ENCODE measurements around the gene SCN1A. TPM values are rescaled to one million over a fixed set of nuclear protein-coding genes. Genes with fewer than 3 reads are reported as not detected.
A peak's percentile ranks its signal among the peaks of the same experiment; 100 is the strongest.
"Not testable (repeated sequence)": the region's sequence is repeated elsewhere in the genome, so short reads cannot be mapped to it uniquely, and the experiment has no call there.

The SCN1A gene
- total and polyA plus RNA-seq, 5 experiments from 2014 or later, result not detected

GRCh38 chr2:166148500-166149400, 20.9 kb upstream of the SCN1A start:
- no peaks in the 10 kb centered on the region for H3K9me3 Mint-ChIP-seq
- ATAC-seq (no peak), DNase-seq (no peak)
- H3K27ac Mint-ChIP-seq, result no peak overlapping the region
- H3K4me3 Mint-ChIP-seq, result no peak overlapping the region
- H3K27me3 Mint-ChIP-seq, result peaks cover 0 to 24% (median 3%) of the 10 kb centered on the region in 5 donors
- POLR2A ChIA-PET, result no interaction called here
- H3K4me1 Mint-ChIP-seq, result no peaks in the 10 kb centered on the region
- no peaks in the 10 kb centered on the region for H3K36me3 Mint-ChIP-seq

GRCh38 chr2:166147883-166148282, 20.1 kb upstream of the SCN1A start:
- no peaks in the 10 kb centered on the region for H3K36me3 Mint-ChIP-seq
- H3K27me3 Mint-ChIP-seq, result peaks cover 0 to 17% (median 0%) of the 10 kb centered on the region in 5 donors
- no peaks in the 10 kb centered on the region for H3K4me1 Mint-ChIP-seq
- DNase-seq (no peak), ATAC-seq (no peak)
- POLR2A ChIA-PET, result no interaction called here
- no peaks in the 10 kb centered on the region for H3K9me3 Mint-ChIP-seq
- no peak overlapping the region for H3K4me3 Mint-ChIP-seq
- no peak overlapping the region for H3K27ac Mint-ChIP-seq

GRCh38 chr2:166144071-166144470, 16.3 kb upstream of the SCN1A start:
- POLR2A ChIA-PET, result no interaction called here
- H3K36me3 Mint-ChIP-seq, result no peaks in the 10 kb centered on the region
- H3K4me3 Mint-ChIP-seq, result no peak overlapping the region
- peaks cover 0 to 13% (median 3%) of the 10 kb centered on the region in 5 donors for H3K27me3 Mint-ChIP-seq
- H3K9me3 Mint-ChIP-seq, result peaks cover 0 to 7% (median 0%) of the 10 kb centered on the region in 9 donors
- ATAC-seq (no peak), DNase-seq (no peak)
- no peak overlapping the region for H3K27ac Mint-ChIP-seq
- no peaks in the 10 kb centered on the region for H3K4me1 Mint-ChIP-seq

GRCh38 chr2:166140932-166141331, 13.1 kb upstream of the SCN1A start:
- ATAC-seq (no peak), DNase-seq (no peak)
- Mint-ChIP-seq H3K4me1 (no peaks in the 10 kb centered on the region), H3K9me3 (peaks cover 0 to 12% (median 0%) of the 10 kb centered on the region in 9 donors), H3K4me3 (no peak overlapping the region), H3K36me3 (no peaks in the 10 kb centered on the region), H3K27me3 (peaks cover 0 to 8% (median 2%) of the 10 kb centered on the region in 5 donors), H3K27ac (peak overlapping the region in 1 of 10 donors; percentile 30)
- POLR2A ChIA-PET, result no interaction called here

GRCh38 chr2:166140475-166140874, 12.7 kb upstream of the SCN1A start:
- Mint-ChIP-seq H3K36me3 (no peaks in the 10 kb centered on the region), H3K4me3 (no peak overlapping the region)
- POLR2A ChIA-PET, result no interaction called here

GRCh38 chr2:166139479-166139878, 11.7 kb upstream of the SCN1A start:
- H3K4me1 Mint-ChIP-seq, H3K4me3 Mint-ChIP-seq, DNase-seq, H3K27me3 Mint-ChIP-seq, H3K36me3 Mint-ChIP-seq, POLR2A ChIA-PET, H3K27ac Mint-ChIP-seq, ATAC-seq: not testable (repeated sequence)
- peaks cover 0 to 12% (median 0%) of the 10 kb centered on the region in 9 donors for H3K9me3 Mint-ChIP-seq

More at GRCh38 chr2:166140475-166140874, 12.7 kb upstream of the SCN1A start:
- ATAC-seq (no peak), DNase-seq (no peak)
- peaks cover 0 to 7% (median 2%) of the 10 kb centered on the region in 5 donors for H3K27me3 Mint-ChIP-seq
- H3K27ac Mint-ChIP-seq, result no peak overlapping the region
- no peaks in the 10 kb centered on the region for H3K4me1 Mint-ChIP-seq
- peaks cover 0 to 12% (median 0%) of the 10 kb centered on the region in 9 donors for H3K9me3 Mint-ChIP-seq

GRCh38 chr2:166138667-166139066, 10.8 kb upstream of the SCN1A start:
- POLR2A ChIA-PET, result no interaction called here
- ATAC-seq, result no peak
- H3K27me3 Mint-ChIP-seq, result peaks cover 0 to 7% (median 5%) of the 10 kb centered on the region in 5 donors
- H3K36me3 Mint-ChIP-seq, result no peaks in the 10 kb centered on the region
- H3K4me1 Mint-ChIP-seq, result no peaks in the 10 kb centered on the region
- no peak overlapping the region for H3K27ac Mint-ChIP-seq
- DNase-seq, result no peak
- H3K4me3 Mint-ChIP-seq, result no peak overlapping the region
- H3K9me3 Mint-ChIP-seq, result peaks cover 0 to 12% (median 0%) of the 10 kb centered on the region in 9 donors

- POLR2A ChIA-PET, result no interaction called here
- H3K4me1 Mint-ChIP-seq, result no peaks in the 10 kb centered on the region
- ATAC-seq (no peak), DNase-seq (no peak)
- no peaks in the 10 kb centered on the region for H3K36me3 Mint-ChIP-seq
- H3K27ac Mint-ChIP-seq, result no peak overlapping the region
- H3K27me3 Mint-ChIP-seq, result peaks cover 0 to 10% (median 7%) of the 10 kb centered on the region in 5 donors
- H3K9me3 Mint-ChIP-seq, result peaks cover 0 to 12% (median 0%) of the 10 kb centered on the region in 9 donors
- no peak overlapping the region for H3K4me3 Mint-ChIP-seq
These were observed 10.3 kb upstream of the SCN1A start for GRCh38 chr2:166138144-166138543.

- Mint-ChIP-seq H3K27ac (no peak overlapping the region), H3K4me1 (no peaks in the 10 kb centered on the region), H3K36me3 (no peaks in the 10 kb centered on the region), H3K9me3 (peaks cover 0 to 12% (median 0%) of the 10 kb centered on the region in 9 donors), H3K4me3 (no peak overlapping the region), H3K27me3 (peaks cover 0 to 10% (median 3%) of the 10 kb centered on the region in 5 donors)
- DNase-seq (no peak), ATAC-seq (no peak)
- POLR2A ChIA-PET, result no interaction called here
These were observed 9.5 kb upstream of the SCN1A start for GRCh38 chr2:166137331-166137730.

- ATAC-seq (no peak), DNase-seq (no peak)
- Mint-ChIP-seq H3K4me3 (no peak overlapping the region), H3K27ac (no peak overlapping the region), H3K36me3 (no peaks in the 10 kb centered on the region), H3K27me3 (peaks cover 0 to 16% (median 5%) of the 10 kb centered on the region in 5 donors), H3K4me1 (no peaks in the 10 kb centered on the region), H3K9me3 (peaks cover 0 to 12% (median 0%) of the 10 kb centered on the region in 9 donors)
- POLR2A ChIA-PET, result no interaction called here
These were observed 8.0 kb upstream of the SCN1A start for GRCh38 chr2:166135849-166136258.

GRCh38 chr2:166135152-166135848, 7.5 kb upstream of the SCN1A start:
- H3K27me3 Mint-ChIP-seq, result peaks cover 2 to 19% (median 5%) of the 10 kb centered on the region in 5 donors
- H3K27ac Mint-ChIP-seq, result peak overlapping the region in 1 of 10 donors; percentile 5
- peaks cover 0 to 12% (median 0%) of the 10 kb centered on the region in 9 donors for H3K9me3 Mint-ChIP-seq
- H3K4me1 Mint-ChIP-seq, result no peaks in the 10 kb centered on the region
- POLR2A ChIA-PET, result no interaction called here
- DNase-seq, result no peak
- H3K36me3 Mint-ChIP-seq, result no peaks in the 10 kb centered on the region
- no peak for ATAC-seq
- H3K4me3 Mint-ChIP-seq, result no peak overlapping the region

GRCh38 chr2:166134252-166135151, 6.7 kb upstream of the SCN1A start:
- ATAC-seq (no peak), DNase-seq (no peak)
- POLR2A ChIA-PET, result no interaction called here
- H3K27me3 Mint-ChIP-seq, result peaks cover 5 to 19% (median 8%) of the 10 kb centered on the region in 5 donors
- H3K4me3 Mint-ChIP-seq, result no peak overlapping the region
- H3K9me3 Mint-ChIP-seq, result peaks cover 0 to 10% (median 0%) of the 10 kb centered on the region in 9 donors
- peak overlapping the region in 1 of 10 donors; percentile 5 for H3K27ac Mint-ChIP-seq
- H3K36me3 Mint-ChIP-seq, result no peaks in the 10 kb centered on the region
- no peaks in the 10 kb centered on the region for H3K4me1 Mint-ChIP-seq
